Lower leg skin (tissue), 3 donors: ENCODE data around the gene ITGA11.

Experiments
- CTCF ChIP-seq, 3 donors: fragments of 450-650 bp; IDR thresholded peaks; one replicate each; pipeline ENCODE4 v1.5.1; 2016; ENCODE audit warnings: antibody characterized with exemption in 3 of 3, mild to moderate bottlenecking in 3 of 3, moderate library complexity in 2 of 3
- POLR2A ChIP-seq, 2 donors: fragments of 450-650 bp; IDR thresholded peaks; one replicate each; pipeline ENCODE4 v1.6.1; 2016 to 2017; ENCODE audit warnings: antibody characterized with exemption in 2 of 2, mild to moderate bottlenecking in 1 of 2, moderate library complexity in 1 of 2

GRCh38 chr15:68415501-68416157 is 16.3 kb downstream of the ITGA11 start:
- TF ChIP-seq CTCF (IDR thresholded peaks at IDR 0.05), result no peak
- no peak for TF ChIP-seq POLR2A (IDR thresholded peaks at IDR 0.05)
